Gastroesophageal sphincter (tissue), 4 donors: ENCODE data around the gene RPS6KA4. TPM values are rescaled to one million over a fixed set of nuclear protein-coding genes. Genes with fewer than 3 reads are reported as not detected.

Experiments used
- ATAC-seq: fragments of 150-250 bp; one replicate; pipeline ENCODE4 v1.9.1; 2016; ENCODE audit warnings: mild to moderate bottlenecking, moderate library complexity
- H3K27ac ChIP-seq, 4 donors: fragments of 200-600 bp; sonication (generic) in 3 of 4; 1 replicate in 3 of 4; 2 replicates in 1 of 4; pipeline ENCODE4 v1.5.1; 2016 to 2019
- H3K27me3 ChIP-seq: fragments of 200-600 bp; sonication (generic); one replicate; pipeline ENCODE4 v1.5.1; 2019
- H3K36me3 ChIP-seq, 2 donors: fragments of 200-600 bp; sonication (generic); one replicate each; pipeline ENCODE4 v1.5.1; 2019; ENCODE audit warnings: control low read depth in 1 of 2
- H3K4me1 ChIP-seq, 3 donors: fragments of 200-600 bp; sonication (generic); 1 replicate in 2 of 3; 2 replicates in 1 of 3; pipeline ENCODE4 v1.5.1; 2016 to 2019; ENCODE audit warnings: control low read depth in 2 of 3
- H3K4me3 ChIP-seq, 2 donors: fragments of 200-600 bp; sonication (generic); one replicate each; pipeline ENCODE4 v1.5.1; 2019; ENCODE audit warnings: mild to moderate bottlenecking in 1 of 2, moderate library complexity in 1 of 2
- H3K9me3 ChIP-seq, 3 donors: fragments of 200-600 bp; sonication (generic); one replicate each; pipeline ENCODE4 v1.5.1; 2017 to 2019; ENCODE audit warnings: control low read depth in 2 of 3
- EP300 ChIP-seq: sonication (generic); formaldehyde crosslinking; IDR thresholded peaks from one replicate; pipeline ENCODE4 v1.6.1; 2017; ENCODE audit warnings: antibody characterized with exemption, mild to moderate bottlenecking
- POLR2A ChIP-seq, 2 donors: fragments of 450-650 bp; IDR thresholded peaks; one replicate each; pipeline ENCODE4 v1.6.1; 2017; ENCODE audit warnings: antibody characterized with exemption in 2 of 2, mild to moderate bottlenecking in 2 of 2, moderate library complexity in 1 of 2
- POLR2AphosphoS5 ChIP-seq: sonication (generic); formaldehyde crosslinking; IDR thresholded peaks from one replicate; pipeline ENCODE4 v1.6.1; 2017; ENCODE audit warnings: antibody characterized with exemption
- WGBS, 2 donors: methylation state at CpG; one replicate each; pipeline ENCODE4 v1.1.5; 2018; ENCODE audit warnings: low coverage in 1 of 2; 5-methylcytosine and 5-hydroxymethylcytosine counted together
- total RNA-seq, 4 donors: library from RNA; depleted of rRNA; stranded (reverse); fragments of >200 nt; gene quantifications; one replicate each; pipeline ENCODE4 v1.1.0, GENCODE V29; 2016
- TF ChIP-seq, protein P1 (sequence below), 4 experiments: fragments of 200-600 bp in 2 of 4; fragments of 450-650 bp in 2 of 4; sonication (generic) in 1 of 4; IDR thresholded peaks; one replicate each; pipeline ENCODE4 v1.5.1; 2017 to 2019; ENCODE audit warnings: antibody characterized with exemption in 4 of 4, mild to moderate bottlenecking in 2 of 4, moderate library complexity in 2 of 4

The RPS6KA4 gene
- total RNA-seq, 4 donors from 2014 or later, result 21.2 to 44.2 (median 28.3) TPM

GRCh38 chr11:64337538-64338249, 21.3 kb upstream of the RPS6KA4 start:
- 66 to 71% methylated on average over 4 to 8 of the region's 8 CpGs for WGBS, 2 donors
- Histone ChIP-seq H3K4me3 (no peak overlapping the region), H3K36me3 (no peaks in the 10 kb centered on the region), H3K4me1 (peaks cover 0 to 15% (median 5%) of the 10 kb centered on the region in 3 donors), H3K27ac (no peak overlapping the region), H3K27me3 (no peaks in the 10 kb centered on the region), H3K9me3 (no peaks in the 10 kb centered on the region)
- TF ChIP-seq POLR2A (IDR thresholded peaks at IDR 0.05), result no peak
- TF ChIP-seq EP300, result no peak
- TF ChIP-seq, protein P1, sequence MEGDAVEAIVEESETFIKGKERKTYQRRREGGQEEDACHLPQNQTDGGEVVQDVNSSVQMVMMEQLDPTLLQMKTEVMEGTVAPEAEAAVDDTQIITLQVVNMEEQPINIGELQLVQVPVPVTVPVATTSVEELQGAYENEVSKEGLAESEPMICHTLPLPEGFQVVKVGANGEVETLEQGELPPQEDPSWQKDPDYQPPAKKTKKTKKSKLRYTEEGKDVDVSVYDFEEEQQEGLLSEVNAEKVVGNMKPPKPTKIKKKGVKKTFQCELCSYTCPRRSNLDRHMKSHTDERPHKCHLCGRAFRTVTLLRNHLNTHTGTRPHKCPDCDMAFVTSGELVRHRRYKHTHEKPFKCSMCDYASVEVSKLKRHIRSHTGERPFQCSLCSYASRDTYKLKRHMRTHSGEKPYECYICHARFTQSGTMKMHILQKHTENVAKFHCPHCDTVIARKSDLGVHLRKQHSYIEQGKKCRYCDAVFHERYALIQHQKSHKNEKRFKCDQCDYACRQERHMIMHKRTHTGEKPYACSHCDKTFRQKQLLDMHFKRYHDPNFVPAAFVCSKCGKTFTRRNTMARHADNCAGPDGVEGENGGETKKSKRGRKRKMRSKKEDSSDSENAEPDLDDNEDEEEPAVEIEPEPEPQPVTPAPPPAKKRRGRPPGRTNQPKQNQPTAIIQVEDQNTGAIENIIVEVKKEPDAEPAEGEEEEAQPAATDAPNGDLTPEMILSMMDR (IDR thresholded peaks at IDR 0.05), result no peak
- no peak for TF ChIP-seq POLR2AphosphoS5
- ATAC-seq, result no peak

GRCh38 chr11:64338716-64339115, 20.2 kb upstream of the RPS6KA4 start:
- whole genome bisulfite sequencing, 2 donors, result 80% methylated on average over 5 of the region's 8 CpGs; no CpG with 5 or more reads in 1 of the 2 donors
- no peak for TF ChIP-seq EP300
- no peak for TF ChIP-seq POLR2AphosphoS5
- TF ChIP-seq POLR2A (IDR thresholded peaks at IDR 0.05), result no peak
- TF ChIP-seq, protein P1 (IDR thresholded peaks at IDR 0.05), result no peak
- no peak for ATAC-seq
- H3K27ac ChIP-seq, result no peak overlapping the region
- H3K4me3 ChIP-seq, result no peak overlapping the region
- no peaks in the 10 kb centered on the region for H3K27me3 ChIP-seq
- H3K9me3 ChIP-seq, result no peaks in the 10 kb centered on the region
- peaks cover 0 to 25% (median 10%) of the 10 kb centered on the region in 3 donors for H3K4me1 ChIP-seq
- no peaks in the 10 kb centered on the region for H3K36me3 ChIP-seq

GRCh38 chr11:64339286-64339685, 19.7 kb upstream of the RPS6KA4 start:
- Histone ChIP-seq H3K27ac (no peak overlapping the region), H3K9me3 (no peaks in the 10 kb centered on the region), H3K4me3 (no peak overlapping the region), H3K27me3 (no peaks in the 10 kb centered on the region), H3K4me1 (peaks cover 0 to 26% (median 10%) of the 10 kb centered on the region in 3 donors), H3K36me3 (no peaks in the 10 kb centered on the region)
- ATAC-seq, result no peak
- no peak for TF ChIP-seq POLR2AphosphoS5
- TF ChIP-seq, protein P1 (IDR thresholded peaks at IDR 0.05), result no peak
- TF ChIP-seq POLR2A (IDR thresholded peaks at IDR 0.05), result no peak
- no peak for TF ChIP-seq EP300
- 57 to 65% methylated on average over 2 to 4 of the region's 4 CpGs for WGBS, 2 donors

- Histone ChIP-seq H3K4me3 (peak within 1 kb of the TSS in 1 of 2 donors; percentile 39), H3K27ac (peak within 1 kb of the TSS in 1 of 4 donors; percentile 14), H3K9me3 (no peaks in the 10 kb centered on the region), H3K27me3 (no peaks in the 10 kb centered on the region), H3K36me3 (no peaks in the 10 kb centered on the region), H3K4me1 (peaks cover 0 to 26% (median 10%) of the 10 kb centered on the region in 3 donors)
- TF ChIP-seq EP300, result no peak
- WGBS, 2 donors, result 60 to 87% methylated on average over 3 to 6 of the region's 16 CpGs
- ATAC-seq, result no peak
Measured at GRCh38 chr11:64339754-64340408, 19.1 kb upstream of the RPS6KA4 start, which contains the start of gene CCDC88B. Gene CCDC88B, plus strand, starts transcription at chr11:64340204. Its CDS starts 63 bp downstream, at chr11:64340267.

GRCh38 chr11:64340671-64341335, 18.2 kb upstream of the RPS6KA4 start:
- no peak overlapping the region for H3K27ac ChIP-seq
- H3K4me1 ChIP-seq, result peaks cover 0 to 26% (median 10%) of the 10 kb centered on the region in 3 donors
- WGBS, 2 donors, result 39 to 50% methylated on average over 2 to 3 of the region's 33 CpGs
- no peaks in the 10 kb centered on the region for H3K36me3 ChIP-seq
- H3K27me3 ChIP-seq, result no peaks in the 10 kb centered on the region
- no peak for ATAC-seq
- peak overlapping the region in 1 of 2 donors; percentile 39 for H3K4me3 ChIP-seq
- TF ChIP-seq POLR2A (IDR thresholded peaks at IDR 0.05) (no peak), EP300 (no peak), POLR2AphosphoS5 (no peak)
- TF ChIP-seq, protein P1 (IDR thresholded peaks at IDR 0.05), result no peak
- no peaks in the 10 kb centered on the region for H3K9me3 ChIP-seq
